ENCODE measurements around the gene ATP2A3.

The ATP2A3 gene

DNA sequence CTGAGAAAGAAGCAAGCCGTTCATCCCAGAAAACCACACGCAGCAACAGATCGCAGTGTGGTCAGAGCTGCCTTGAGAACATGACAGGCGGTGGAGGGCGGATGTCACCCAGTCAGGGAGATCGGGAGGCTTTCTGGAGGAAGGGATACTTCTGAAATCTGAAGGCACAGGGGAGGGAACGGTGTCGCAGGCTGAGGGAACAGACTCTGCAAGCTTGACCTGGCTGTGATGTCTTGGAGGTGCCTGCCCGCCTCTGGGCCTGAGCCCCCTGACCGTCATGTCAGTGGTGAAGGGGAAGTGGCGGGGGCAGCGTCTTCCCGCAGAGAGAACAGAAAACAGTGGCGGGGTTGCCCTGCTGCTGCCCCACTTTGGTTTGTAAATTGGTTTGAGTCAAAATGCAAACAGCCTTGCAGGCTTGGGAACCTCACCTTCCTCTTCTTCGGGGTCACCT is 8.1 kb upstream of the ATP2A3 start:
- DNase-seq = no peak

DNA sequence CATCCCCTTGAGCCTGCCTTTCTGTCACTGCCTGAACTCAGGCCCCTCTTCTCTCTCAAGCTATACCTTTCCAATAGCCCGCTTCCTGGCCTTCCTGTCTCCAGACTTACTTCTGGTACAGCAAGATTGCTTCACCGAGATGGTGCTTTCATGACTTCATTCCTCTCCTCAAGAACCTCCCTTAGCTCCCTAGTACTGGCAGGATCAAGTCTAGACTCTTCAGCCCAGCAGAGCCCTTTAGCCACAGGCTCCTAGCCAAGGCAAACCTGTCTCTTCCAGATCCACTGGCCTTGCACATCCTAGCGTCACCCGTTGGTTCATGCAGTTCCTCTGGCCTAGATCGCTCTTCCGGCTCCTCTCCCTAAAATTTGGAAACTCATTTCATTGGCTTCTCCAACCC is 6.4 kb upstream of the ATP2A3 start:
- no peak for DNase-seq

DNA sequence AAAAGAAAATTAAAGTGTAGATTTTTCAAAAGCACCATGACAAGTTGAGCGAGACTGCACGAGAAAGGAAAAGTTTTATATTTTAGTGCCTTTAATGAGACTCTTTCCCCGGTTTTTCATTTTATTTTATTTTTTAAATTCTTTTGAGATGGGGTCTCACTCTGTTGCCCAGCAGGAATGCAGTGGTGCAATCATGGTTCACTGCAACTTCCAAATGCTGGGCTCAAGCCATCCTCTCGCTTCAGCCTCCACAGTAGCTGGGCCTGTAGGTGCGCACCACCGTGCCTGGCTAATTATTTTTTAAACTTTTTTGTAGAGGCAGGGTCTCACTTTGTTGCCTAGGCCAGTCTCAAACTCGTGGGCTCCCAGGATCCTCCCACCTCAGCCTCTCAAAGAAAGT is 5.7 kb upstream of the ATP2A3 start:
- DNase-seq = no peak

DNA sequence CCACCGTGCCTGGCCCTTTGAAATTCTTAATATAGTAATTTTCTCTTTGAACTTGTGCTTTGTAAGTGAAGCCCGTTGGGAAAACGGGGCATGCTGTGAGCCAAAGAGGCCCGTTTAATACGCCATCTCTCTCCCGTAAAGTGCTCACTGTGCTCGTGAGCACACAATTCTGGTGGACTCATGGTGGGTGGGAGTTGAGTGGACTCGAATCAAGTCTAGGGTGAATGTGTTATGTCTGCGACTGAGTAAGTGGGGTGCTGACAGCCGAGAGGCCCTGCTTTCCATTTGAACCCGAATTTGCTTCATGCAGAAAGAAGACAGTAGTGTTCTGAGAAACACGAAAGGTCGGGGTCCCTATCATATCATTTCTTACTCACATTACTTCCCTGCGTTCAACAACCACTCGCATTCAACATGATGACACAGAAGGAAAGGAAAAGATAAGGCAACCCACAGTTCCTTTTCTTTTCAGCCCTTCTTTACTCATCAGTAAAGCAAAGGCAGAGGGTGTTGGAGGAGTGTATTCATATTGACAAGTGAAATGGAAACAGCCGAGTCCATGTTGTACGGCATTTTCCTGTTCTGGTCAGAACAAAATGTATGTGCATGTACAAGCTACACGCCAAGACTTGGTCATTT is 4.8 kb upstream of the ATP2A3 start:
- no peak for DNase-seq

GRCh38 chr17:3968015-3968414 is 3.8 kb upstream of the ATP2A3 start:
- DNase-seq = no peak

GRCh38 chr17:3966720-3967363 is 2.6 kb upstream of the ATP2A3 start:
- DNase-seq = no peak

DNA sequence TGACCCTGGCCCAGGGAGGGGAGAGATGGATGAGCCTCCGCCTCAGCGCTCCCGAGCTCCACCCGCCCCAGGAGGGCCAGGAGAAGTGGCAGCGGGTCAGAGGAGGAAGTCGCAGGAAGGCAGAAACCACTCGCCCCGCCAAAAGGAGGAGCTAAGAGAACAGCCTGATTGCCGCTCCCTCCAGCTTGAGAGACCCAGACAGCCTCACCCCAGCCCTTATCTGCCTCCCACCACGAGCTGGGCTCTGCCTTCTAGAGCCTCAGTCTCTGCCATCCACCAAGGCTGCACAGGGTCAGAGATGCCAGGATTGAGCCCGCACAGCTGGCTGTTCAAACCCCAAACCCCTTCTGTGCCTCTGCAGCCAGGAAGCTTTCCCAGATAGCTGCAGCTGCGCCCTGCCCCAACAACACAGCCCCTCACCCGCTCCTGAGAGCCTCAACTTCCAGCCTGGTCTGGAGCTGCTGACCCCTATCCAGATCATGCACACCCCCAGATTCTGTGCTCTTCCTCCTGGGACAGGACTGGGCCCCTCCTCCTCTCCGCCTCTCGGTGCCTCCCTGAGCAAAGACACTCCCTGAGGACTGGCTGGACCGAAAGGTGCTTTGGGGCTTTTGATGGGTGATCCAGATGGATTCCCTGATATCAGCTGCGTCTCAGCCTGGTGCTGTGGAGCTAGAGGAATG is 1.0 kb upstream of the ATP2A3 start:
- no peak for DNase-seq

GRCh38 chr17:3963237-3964201 is 718 bp downstream of the ATP2A3 start:
- no peak for DNase-seq

GRCh38 chr17:3962965-3963236 is 1.3 kb downstream of the ATP2A3 start:
- no peak for DNase-seq

DNA sequence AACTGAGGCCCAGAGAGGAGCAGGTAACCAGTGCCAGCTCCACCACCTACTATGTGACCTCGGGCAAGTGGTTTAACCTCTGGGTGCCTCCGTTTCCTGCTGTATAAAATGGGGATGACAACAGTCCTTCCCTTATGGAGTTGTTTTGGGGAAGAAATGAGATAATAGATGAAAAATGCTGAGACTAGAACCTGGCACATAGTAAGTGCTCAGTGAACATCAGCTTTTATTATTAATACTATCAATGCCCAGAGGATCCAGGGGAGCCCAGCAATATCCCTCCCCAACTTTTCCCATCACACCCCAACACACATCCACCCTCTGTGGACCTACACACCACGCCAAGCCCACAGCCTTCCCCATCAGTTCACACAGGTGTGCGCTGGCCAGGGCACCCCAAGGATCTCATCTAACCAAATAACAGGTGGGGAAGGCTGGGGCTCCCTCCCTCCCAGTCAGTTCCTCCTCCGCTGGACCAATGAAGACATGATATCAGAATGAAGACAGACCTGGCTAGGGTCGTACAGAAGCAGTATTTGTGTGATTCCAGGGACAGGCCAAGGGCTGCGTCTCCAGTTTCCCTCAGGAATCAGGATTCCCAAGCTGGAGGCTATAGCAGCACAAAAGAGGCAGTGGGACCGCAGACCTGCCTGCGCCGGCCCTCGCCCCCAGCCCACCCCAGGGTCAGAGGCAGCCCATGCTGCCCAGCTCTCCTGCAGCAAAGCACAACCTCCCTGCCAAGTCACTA is 1.8 kb downstream of the ATP2A3 start:
- DNase-seq = no peak

DNA sequence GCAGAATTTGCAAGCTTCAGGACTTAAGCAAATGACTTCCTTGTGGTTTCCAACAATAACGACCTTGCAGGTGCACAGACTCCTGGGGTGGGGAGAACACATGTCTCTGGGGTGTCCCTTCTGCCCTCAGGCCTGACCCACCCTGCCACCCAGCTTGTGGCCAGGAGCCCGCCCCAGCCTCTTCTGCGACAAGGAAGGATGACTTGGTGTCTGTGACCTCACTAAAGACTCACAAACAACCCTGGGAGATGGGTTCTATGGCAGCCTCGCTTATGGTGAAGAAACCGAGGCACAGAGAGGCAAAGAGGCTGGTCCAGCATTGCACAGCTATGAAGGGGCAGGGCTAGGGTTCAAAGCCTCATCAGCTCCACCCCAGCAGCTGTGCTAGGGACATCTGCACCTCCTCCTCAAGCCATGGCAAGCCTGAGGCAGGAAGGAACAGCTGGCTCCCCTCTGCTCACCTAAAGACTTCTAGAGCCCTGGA is 2.6 kb downstream of the ATP2A3 start:
- DNase-seq = peak; percentile 45

DNA sequence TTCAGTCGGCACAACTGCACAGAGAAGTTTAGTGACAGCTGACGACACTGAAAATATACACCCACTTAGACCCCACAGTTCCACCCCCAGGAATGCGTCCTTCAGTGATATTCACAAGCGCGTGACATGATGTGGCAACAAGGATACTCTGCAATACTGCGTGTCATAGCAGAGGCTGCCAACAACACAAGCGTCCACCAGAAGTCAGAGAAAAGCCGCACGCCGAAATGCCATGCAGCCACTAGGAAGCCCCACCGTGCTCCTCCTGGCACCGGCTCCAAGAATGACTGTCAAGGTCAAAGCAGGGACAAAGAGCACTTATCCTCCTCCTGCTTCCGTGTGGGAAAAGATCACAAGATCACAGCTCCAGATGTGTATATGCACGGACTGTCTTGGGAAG is 3.5 kb downstream of the ATP2A3 start:
- DNase-seq = no peak

GRCh38 chr17:3959921-3960601 is 4.2 kb downstream of the ATP2A3 start:
- DNase-seq = no peak

DNA sequence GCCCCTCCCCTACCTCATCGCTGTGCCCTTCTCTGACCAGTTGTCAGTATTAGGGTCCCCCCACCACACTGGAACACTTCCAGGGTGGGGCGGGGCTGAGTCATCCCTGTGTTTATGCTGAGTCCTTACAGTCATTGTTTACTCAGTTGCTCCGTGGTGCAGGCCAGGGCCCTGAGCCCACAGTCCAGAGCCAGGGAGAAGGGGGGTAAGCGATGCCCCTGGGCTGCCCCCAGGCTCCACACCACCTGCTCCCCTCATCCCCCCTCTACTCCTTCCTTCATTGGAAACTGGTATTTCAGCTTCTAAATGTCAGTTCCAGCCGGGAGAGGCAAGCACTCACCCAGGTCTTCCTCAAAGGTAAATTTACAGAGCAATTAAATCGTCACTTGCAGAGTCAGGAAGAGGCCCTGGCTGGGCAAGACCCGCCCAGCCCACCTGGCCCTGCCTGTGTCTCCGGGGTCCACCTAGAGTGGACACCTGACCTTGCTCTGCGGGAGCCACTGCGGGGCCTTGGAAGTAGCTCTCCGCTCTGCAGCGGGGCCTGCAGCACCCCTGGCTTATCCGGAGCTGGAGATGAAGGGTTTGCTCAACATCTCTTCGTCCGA is 4.8 kb downstream of the ATP2A3 start:
- DNase-seq = no peak

- no peak for DNase-seq
Measured at GRCh38 chr17:3957735-3958599, 6.3 kb downstream of the ATP2A3 start.

GRCh38 chr17:3956983-3957382 is 7.3 kb downstream of the ATP2A3 start:
- DNase-seq = no peak

GRCh38 chr17:3956327-3956957 is 7.8 kb downstream of the ATP2A3 start:
- DNase-seq = no peak

- DNase-seq = no peak
Measured at GRCh38 chr17:3955673-3955988, 8.6 kb downstream of the ATP2A3 start.

DNA sequence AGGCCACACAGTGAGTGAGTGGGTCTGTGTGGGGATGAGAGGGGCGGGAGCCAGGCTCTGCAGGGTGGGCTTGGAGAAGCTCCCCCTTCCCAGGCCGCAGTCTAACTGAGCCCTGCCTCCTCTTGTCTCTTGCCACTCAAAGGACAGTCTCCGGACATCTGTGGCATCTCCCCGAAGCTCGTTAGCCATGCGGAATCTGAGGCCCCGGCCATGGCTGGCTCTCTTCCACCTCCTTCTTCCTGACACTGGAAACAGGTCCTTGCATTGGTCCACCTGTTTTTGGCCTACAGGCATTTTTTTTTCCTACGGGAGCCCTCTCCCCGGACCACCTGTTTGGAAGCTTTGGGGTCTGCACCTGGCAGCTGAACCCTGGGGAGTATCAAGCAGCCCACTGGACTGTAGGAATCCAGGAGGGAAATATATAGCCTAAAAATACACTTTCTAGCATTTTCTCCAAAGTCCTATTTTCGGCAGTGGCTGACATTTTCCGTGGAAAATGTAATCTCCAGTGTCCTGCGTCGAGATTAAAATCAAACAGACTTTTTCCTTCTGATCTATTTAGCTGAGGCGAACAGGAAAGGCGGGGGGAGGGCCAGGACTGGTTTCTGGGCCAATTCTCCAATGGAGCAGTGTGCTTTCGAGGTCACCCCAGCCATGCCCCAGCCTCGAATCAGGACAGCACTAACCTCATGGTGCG is 9.1 kb downstream of the ATP2A3 start:
- DNase-seq = no peak

Measured in DMS 273 treated with DMSO at 0.1 percent for 48 hours (cell line).